GM11168 (cell line): ENCODE data around the gene SAT1.
"Not testable (repeated sequence)": the region's sequence is repeated elsewhere in the genome, so short reads cannot be mapped to it uniquely, and the experiment has no call there.

ENCODE experiments used
- in situ Hi-C: fragments of 300-500 bp; cut with MboI; formaldehyde crosslinking; loops from one replicate; pipeline ENCODE4 v1.12.0; 2022; ENCODE audit warnings: low sequenced_read_pairs; ENCODE audit not compliant: unreplicated experiment

Gene SAT1

DNA sequence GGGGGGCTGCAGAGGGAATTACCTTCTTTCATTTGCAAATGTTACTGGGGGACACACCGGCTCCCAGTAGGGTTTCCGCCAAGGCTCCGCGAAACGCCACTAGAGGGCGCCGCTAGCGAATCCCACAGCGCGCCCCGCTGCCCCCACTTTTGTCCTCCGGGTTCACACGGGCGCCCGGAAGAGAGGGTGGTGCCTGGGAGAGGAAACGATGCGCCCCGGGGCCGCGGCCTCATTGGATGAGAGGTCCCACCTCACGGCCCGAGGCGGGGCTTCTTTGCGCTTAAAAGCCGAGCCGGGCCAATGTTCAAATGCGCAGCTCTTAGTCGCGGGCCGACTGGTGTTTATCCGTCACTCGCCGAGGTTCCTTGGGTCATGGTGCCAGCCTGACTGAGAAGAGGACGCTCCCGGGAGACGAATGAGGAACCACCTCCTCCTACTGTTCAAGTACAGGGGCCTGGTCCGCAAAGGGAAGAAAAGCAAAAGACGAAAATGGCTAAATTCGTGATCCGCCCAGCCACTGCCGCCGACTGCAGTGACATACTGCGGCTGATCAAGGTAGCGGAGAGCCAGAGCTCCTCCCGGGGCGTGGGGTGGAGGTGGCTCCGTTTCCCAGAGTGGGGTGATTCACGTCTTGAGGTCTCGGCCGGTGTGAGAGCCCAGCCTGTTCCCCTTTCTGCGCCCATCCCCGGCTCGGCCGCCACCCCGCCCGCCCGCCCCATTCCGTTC lies at the start of gene SAT1:
TSS of gene SAT1 (plus strand) at position 311 of the 726 bp plus-strand sequence. CDS start at position 490, 179 bp downstream.
- in situ Hi-C loops = loop anchor here (10.0 kb wide), 1 partner anchor 122 kb away; the partner anchor contains the start of genes APOO and CXorf58

DNA sequence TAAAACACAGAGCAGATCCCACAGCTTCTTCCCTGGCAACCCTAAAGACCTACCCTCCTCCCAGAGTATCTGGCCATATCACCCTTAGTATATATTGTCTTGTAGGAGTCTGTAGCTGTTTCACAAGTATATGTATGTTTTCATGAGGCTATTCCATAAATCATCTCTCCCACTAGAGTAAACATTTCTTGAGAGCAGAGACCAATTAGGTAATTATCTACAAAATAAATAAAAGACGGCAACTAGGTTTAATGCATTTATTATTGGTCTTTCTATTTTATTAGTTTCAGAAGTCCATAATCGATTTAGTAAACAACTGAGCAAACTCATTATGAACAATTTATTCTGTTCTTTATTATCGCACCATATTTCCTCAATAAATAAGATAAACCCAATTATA lies 46.9 kb upstream of the SAT1 start:
- in situ Hi-C loops = no loop called here

- in situ Hi-C loops = no loop called here
Observed at GRCh38 chrX:23737413-23737812, 45.6 kb upstream of the SAT1 start.

DNA sequence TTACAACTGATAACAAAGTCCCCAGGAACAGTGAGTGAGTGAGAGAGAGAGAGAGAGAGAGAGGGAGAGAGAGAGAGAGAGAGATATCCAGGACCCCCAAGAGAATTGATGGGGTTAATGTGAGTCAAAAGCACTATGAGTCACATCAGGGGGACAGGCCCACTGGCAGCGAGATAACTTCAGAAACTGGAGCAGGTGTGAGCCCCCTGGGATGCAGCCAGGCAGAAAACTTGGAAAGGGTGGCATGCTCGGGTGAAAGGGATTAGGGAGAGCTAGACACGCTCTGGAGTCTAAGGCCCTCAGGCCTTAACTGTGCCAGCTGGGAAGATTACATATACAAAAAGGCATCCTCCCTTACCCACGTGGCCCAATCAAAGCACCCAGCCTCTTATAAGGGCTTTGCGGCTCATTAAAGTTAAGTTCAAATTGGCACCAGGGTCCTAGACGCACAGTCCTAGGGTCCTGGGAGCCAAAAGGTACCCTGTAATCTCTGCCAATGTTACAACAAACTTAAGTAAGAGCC lies 40.7 kb upstream of the SAT1 start:
- in situ Hi-C loops = no loop called here

DNA sequence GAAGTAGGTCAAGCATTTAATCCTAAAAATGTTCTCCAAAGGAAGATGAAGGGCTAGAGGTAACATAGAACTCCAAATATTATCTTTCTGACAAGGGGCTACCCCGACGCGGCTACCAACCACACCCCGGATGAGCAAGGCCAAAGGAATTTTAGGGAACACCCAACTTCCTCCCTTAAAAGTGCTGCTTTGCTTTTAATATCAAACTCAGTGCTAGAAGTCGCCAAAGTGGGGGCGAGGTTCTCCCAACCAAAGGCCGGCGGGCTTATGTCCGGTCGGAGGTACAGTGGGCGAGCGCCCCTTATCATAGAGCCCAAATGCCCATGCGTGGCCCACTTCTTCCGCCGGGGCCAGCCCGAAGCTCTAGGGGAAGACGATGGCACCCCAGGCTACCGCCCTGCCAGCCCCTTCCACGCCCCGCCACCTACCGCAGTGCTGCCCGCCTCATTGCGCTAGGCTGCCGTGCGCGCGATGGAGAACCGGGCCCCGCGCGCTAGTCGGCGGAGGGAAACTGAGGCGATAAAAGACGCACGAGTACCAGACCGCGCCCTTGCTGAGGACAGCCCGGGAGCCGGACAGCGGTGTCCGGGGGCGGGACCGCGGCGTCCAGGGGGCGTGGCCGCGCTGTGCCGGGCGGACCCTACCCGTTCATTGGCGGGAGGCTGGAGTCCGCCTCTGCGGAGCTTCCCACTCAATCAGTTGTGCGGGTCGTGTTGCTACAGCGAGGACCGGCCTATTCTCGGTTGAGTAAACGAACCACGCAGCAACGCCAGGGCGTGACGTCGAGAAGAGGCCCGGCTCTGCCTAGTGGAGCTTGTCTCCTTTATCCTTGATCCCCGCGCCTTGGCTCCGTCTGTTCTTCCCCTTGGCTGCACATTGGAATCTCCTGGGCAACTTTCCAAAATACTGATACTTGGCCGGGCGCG lies 40.0 kb upstream of the SAT1 start, which contains the start of gene ACOT9:
TSS of gene ACOT9 (minus strand) at position 580 of the 926 bp plus-strand sequence. CDS start at position 448, 132 bp downstream.
- in situ Hi-C loops = no loop called here

- in situ Hi-C loops = not testable (repeated sequence)
Observed at GRCh38 chrX:23743623-23743971, 39.4 kb upstream of the SAT1 start.

DNA sequence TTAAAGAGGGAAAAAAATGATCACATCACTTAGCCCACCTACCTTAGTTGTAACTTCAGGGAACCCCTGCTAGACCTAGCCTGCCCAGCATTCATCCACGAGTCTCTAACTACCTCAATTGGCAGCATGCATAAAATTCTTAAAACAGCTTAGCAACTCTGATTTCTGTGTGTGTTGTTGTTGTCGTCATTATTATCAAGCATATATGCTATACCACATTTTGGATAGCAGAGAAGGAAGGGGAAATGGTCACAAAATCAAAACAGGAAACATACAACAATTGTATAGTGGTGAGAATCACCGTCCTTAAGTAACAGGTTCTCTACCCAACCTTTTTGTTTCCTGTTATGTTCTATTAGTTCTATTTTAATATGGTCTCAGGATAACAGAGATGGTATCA lies 37.2 kb upstream of the SAT1 start:
- in situ Hi-C loops = no loop called here

DNA sequence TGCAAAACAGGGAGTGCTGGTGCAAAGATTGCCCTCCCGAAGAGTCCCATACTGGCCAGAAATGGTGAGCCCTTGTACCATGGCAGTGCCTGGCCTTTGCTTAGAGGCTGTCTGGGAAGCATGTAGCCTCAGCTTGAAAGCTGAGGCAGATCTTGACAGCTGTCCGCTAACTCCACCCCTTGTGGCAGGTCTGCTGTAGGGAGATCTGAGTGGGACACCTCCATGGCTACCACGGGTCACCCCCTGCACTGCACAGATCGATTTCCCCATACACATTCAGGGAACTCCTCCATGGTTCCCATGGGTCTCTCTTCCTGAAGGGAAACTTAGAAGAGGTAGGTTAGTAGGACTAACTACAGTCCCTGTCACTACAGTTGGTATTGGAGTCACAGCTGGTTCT lies 33.8 kb upstream of the SAT1 start:
- in situ Hi-C loops = no loop called here

- in situ Hi-C loops = no loop called here
Observed at GRCh38 chrX:23749576-23749975, 33.4 kb upstream of the SAT1 start.

- in situ Hi-C loops = no loop called here
Observed at GRCh38 chrX:23752740-23753415, 30.1 kb upstream of the SAT1 start.

DNA sequence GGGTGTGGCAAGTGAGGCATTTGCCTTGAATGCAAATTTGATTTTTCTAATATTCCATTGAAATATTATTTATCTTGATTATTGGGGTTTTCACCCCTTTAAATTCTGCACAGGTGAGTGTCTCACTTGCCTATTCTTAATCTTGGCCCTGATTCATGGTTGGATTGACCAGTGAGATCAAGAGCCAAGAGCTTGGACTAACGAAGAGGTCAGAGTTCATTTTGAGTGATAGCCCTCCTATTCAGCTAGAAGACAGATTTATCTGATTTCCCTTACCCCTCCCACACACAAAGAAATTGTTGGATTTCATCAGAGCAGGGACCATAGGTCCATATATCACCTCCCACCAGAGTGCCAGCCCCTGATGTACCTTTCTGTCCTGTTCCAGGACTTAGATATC lies 28.3 kb upstream of the SAT1 start:
- in situ Hi-C loops = no loop called here

GRCh38 chrX:23756165-23756564 lies 26.8 kb upstream of the SAT1 start:
- in situ Hi-C loops = no loop called here

GRCh38 chrX:23759821-23760220 lies 23.2 kb upstream of the SAT1 start:
- in situ Hi-C loops = no loop called here

- in situ Hi-C loops = no loop called here
Observed at GRCh38 chrX:23764188-23764984, 18.6 kb upstream of the SAT1 start.

DNA sequence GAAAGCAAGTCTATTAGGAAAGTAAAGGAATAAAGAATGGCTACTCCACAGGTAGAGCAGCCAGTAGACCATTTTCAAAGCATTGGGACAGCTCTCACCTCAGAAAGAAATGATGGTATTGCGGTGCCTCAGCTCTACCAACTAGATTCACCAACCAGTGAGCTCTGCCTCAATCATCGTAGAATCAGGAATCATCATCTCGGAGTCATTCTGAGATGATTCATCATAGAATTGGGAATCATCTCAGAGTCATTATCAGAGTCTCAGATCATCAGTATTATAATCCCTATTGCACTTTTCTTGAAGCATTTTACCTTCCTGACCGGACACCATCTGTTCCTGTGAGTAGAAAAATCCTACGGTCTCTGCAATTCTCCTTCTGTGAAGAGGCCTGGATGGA lies 17.5 kb upstream of the SAT1 start:
- in situ Hi-C loops = no loop called here

- in situ Hi-C loops = no loop called here
Observed at GRCh38 chrX:23765868-23766267, 17.1 kb upstream of the SAT1 start.

DNA sequence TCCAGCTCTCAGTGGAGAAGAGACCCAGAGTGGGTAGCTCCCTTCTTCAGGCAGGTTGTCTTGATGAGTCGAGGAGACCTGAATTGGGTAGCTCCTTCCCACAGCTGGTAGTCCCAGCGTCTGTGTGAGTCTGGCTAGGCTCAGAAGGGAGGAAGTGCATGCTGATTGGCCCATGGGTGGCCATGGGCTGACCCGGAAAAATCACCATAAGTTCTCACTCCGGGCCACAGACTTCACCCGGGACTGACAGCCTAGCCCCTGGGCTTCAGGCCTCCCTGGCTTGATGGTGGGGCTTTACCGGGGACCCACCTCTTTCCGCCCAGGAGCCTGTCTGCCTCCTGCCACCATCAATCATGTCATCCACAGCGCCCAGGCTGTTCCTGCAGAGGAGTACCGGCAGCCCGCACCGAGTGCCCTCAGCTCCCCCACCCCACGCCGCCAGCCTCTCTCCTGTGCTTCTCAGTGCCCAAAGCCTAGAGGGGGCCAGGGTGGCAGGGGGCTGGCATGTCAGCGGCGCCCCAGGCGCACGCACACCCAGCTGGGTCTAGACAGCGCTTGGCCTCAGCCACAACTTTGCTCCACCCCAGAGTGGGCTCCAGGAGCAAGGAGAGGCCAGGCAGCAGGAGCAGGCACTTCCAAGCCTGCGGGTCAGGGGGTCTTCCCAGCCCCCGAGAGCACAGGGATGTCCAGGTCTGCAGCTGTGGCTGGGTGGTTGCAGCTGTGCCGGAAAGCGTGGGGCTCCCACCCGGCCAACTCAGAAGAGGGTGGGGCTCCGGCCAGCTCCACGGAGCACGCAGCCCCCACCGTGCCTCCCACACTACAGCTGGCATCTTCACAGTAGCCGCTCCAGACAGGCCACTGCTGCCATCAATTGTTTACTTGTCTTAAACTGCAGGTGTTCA lies 16.1 kb upstream of the SAT1 start:
- in situ Hi-C loops = no loop called here

DNA sequence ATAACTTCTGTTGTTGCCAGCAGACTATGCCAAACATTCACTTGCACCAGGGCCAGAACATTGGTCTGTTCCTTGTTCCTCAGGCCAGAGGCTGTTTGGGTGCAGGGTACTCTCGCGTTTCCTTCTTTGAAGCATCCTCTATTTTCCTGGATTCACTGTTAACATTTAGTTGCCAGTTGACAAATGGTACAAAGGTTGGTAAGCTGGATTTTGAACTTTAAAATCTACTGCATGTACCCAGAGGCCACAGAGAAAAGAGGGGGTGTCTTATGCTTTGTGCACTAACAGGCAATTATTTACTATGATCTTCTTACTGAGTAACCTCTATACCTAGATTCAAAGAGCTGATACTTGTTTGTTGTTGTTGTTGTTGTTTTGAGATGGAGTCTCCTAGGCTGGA lies 12.8 kb upstream of the SAT1 start:
- in situ Hi-C loops = no loop called here

DNA sequence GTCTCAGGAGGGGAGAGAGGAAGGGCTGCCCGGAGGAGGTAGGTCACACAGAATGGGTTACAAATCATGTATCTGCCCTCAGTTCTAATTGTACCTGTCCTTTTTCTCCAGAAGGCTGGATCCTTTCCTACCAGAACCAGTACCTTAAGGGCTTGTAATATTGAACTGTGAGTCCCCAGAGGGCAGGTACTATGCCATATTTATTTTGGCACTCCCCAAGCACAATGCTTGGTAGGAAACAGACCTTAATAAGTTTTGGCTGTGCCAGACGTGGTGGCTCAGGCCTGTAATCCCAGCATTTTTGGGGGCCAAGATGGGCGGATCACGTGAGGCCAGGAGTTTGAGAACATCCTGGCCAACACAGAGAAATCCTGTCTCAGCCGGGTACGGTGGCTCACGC lies 11.9 kb upstream of the SAT1 start:
- in situ Hi-C loops = not testable (repeated sequence)
